Measurements from ENCODE around the gene EYA3. TPM values are rescaled to one million over a fixed set of nuclear protein-coding genes. Genes with fewer than 3 reads are reported as not detected.

The EYA3 gene
- total RNA-seq, 1 experiment from 2014 or later, result 32.7 TPM

- WGBS (ENCODE audit: extremely low coverage, insufficient read length, low lambda C conversion rate), result no CpG with 5 or more reads among the region's 1 CpG
- H4K91ac ChIP-seq (ENCODE audit: insufficient read length, low read depth, low read length), result no peak overlapping the region
Observed at GRCh38 chr1:27980216-27980845, 108.1 kb downstream of the EYA3 start.

More at GRCh38 chr1:27980216-27980845, 108.1 kb downstream of the EYA3 start:
- Histone ChIP-seq H3K23me2 (ENCODE audit: insufficient read length, low read depth, low read length, poor library complexity, severe bottlenecking) (no peaks in the 10 kb centered on the region), H2AK5ac (ENCODE audit: insufficient read length, low read length) (no peak overlapping the region), H3K27ac (ENCODE audit: insufficient read length, low read depth, low read length) (no peak overlapping the region), H3K18ac (ENCODE audit: insufficient read length, low read depth, low read length) (no peak overlapping the region), H3K9ac (ENCODE audit: extremely low read depth, insufficient read length, low read length) (no peak overlapping the region), H2BK12ac (ENCODE audit: insufficient read length, low read depth, low read length) (no peak overlapping the region), H3K9me3 (ENCODE audit: control insufficient read depth, low read depth, low read length) (no peaks in the 10 kb centered on the region), H3K14ac (ENCODE audit: insufficient read depth, low read length) (no peak overlapping the region), H2BK20ac (ENCODE audit: low read depth, low read length, poor library complexity, severe bottlenecking) (no peak overlapping the region), H4K5ac (ENCODE audit: insufficient read length, low read depth, low read length) (no peak overlapping the region), H3K4ac (ENCODE audit: low read depth, low read length) (no peak overlapping the region), H4K20me1 (ENCODE audit: control insufficient read depth, insufficient read depth, insufficient read length) (no peaks in the 10 kb centered on the region), H2BK5ac (ENCODE audit: insufficient read length, low read length) (no peak overlapping the region), H3K4me1 (ENCODE audit: insufficient read depth, low read length) (no peaks in the 10 kb centered on the region), H3K79me2 (ENCODE audit: insufficient read depth, low read length) (no peaks in the 10 kb centered on the region), H4K8ac (replicated peaks; ENCODE audit: insufficient read length, low read depth, low read length) (no peak overlapping the region), H3K27me3 (ENCODE audit: insufficient read depth, low read length) (no peaks in the 10 kb centered on the region), H3K79me1 (ENCODE audit: insufficient read depth, low read depth, low read length, poor library complexity, severe bottlenecking) (no peaks in the 10 kb centered on the region), H3T11ph (ENCODE audit: low read length) (no peak overlapping the region), H2BK15ac (ENCODE audit: low read depth, low read length) (no peak overlapping the region), H3K56ac (ENCODE audit: insufficient read length, low read depth, low read length) (no peak overlapping the region), H3K4me2 (ENCODE audit: insufficient read depth, insufficient read length, low read length) (no peak overlapping the region), H3K23ac (ENCODE audit: insufficient read length, low read depth, low read length) (no peak overlapping the region), H2BK120ac (ENCODE audit: low read depth, low read length, poor library complexity, severe bottlenecking) (no peak overlapping the region), H2AFZ (ENCODE audit: low read length) (no peak overlapping the region)
- Mint-ChIP-seq H3K27ac (no peak overlapping the region), H3K9me3 (no peaks in the 10 kb centered on the region), H3K4me3 (no peak overlapping the region), H3K27me3 (ENCODE audit: low read depth) (no peaks in the 10 kb centered on the region), H3K36me3 (ENCODE audit: insufficient read depth in 1 of 3, low read depth in 3 of 3) (peaks cover 0 to 10% (median 8%) of the 10 kb centered on the region in 3 experiments; a peak in 4 of 7 replicates), H3K4me1 (no peaks in the 10 kb centered on the region)
- DNase-seq, result no peak
- TF ChIP-seq CTCF (conservative IDR thresholded peaks at IDR 0.05), result no peak

Data from H9 (cell line).